HS-27A (cell line): Measurements from ENCODE around the gene CTR9.

Experiments
- DNase-seq: peaks from one replicate; pipeline ENCODE4 v3.0.0-alpha.2; 2012; ENCODE audit warnings: low read depth, missing footprints

Gene CTR9

DNA sequence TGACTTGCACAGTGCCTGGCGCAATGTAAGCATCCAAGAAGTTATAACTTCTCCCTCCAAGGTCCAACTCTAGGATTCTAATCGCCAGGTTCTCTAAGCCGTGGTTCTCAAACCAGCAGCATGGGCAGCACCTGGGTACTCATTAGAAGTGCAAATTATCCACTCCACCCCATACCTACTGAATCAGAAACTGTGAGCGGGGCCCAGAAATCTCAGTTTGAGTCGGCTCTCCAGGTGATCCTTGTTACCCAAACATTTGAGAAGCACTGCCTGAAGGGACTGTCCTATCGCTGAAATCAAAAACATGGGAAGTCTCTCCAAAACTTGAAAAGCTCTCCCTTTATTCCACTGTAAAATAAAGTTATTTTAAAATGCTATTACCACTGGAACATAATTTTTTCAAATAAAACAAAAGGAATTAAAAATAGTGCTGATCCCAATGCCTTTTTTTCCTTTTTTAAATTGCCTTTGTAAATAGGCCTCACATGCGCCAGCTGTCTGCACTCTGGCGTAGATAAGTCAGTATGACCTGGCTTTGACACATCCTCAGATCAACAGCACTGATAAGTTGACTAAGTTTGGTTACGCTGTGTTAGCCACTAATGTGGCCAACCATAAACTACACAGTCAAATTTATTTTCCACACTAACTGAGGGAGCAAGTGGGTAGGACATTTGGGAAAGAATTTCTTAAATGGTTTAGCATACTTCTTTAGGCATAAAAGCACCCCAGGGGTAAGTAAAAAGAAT lies 8.4 kb upstream of the CTR9 start:
- DNase-seq = no peak

DNA sequence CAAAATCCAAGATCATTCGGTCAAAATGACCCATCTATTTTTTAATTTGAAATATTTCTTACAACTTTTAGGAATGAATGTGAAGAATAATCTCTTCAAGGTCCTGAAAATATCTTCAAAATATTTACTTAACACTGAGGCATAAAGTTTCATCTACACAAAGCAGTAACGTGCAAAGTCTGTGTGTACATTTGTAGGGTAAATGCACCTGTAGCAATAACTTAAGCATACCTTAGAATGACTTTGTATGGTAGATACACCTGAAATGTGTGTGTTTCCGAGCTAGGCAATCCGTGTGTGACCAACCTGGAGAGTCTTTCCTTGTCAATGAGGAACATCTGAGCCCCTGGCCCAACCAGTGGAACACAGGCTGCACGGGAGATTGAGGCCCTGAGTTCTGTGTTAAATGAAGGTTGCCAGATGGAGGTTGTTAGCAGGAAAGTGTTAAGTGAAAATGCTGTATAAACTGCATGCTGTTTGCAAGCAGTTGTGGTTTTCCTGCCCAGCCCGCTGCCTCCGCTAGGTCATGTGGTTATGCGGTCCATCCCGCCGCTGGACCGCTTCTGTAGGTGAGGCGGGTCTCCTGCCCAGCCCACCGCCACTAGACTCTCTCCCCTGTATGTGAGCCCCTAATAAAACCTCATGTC lies 7.6 kb upstream of the CTR9 start:
- no peak for DNase-seq

DNA sequence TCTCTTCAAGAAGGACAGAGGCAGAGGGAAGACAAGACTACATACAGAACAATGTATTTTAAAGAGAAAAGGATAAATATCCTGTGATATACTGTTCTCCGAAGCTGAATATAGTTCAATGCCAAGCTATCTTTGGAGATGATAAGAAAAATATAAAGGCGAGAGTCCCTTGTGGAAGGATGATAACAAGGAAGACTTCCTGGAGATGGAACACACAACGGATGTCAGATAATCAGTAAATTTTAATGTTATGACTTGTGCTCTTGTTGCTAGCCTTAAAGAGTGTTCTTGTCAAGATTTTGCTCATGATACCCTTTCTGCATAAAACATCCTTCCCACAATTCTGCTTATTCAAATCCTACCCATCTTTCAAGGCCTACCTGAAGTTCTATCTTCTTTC lies 6.8 kb upstream of the CTR9 start:
- no peak for DNase-seq

DNA sequence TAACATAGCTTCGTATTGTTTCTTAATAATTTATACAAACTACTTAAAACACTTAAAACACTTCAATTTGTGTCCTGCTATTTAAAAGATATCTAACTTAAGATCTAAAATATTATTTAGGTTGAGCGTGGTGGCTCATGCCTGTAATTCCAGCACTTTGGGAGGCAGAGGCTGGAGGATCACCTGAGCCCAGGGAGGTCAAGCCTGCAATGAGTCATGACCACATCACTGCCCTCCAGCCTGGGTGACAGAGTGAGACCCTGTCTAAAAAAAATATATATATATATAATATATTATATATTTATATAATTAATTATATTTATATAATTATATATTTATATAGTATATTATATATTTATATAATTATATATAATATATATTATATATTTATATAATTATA lies 4.2 kb upstream of the CTR9 start:
- DNase-seq = no peak

DNA sequence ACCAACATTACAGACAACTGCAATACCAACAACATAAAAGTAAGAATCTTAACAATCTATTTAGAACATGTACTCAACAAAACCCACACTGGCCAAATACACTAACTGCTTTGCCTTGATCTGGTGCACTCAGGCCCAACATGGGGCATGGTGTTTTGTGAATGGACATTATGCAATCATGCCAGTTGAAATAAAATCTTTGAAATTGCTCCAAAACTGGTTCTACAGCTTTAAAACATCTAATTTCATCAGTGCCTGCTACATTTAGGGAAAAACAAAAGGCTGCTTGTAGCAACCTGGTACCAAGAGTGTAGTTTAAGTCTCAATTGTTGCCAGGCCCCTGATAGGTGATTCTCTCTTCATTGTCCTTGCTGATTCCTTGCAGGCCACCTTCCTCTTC lies 3.3 kb upstream of the CTR9 start:
- no peak for DNase-seq

DNA sequence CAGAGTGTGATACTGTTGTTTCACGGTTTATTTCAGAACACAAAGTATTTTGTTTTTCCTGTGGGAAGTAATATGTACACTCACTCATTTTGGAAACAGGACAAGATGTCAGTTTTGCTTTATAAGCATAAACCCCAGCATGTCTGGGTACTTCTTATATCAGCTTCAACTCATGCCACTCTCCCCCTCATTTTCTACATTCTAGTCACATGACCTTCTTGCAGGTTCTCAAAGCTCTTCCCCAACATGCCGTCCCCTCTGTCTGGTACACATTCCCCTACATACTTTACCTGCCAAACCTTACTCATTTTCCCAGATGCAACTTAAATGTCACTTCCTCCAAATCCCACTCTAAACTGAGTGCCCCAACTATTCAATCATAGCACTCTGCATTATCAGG lies 1.6 kb upstream of the CTR9 start:
- DNase-seq = no peak

DNA sequence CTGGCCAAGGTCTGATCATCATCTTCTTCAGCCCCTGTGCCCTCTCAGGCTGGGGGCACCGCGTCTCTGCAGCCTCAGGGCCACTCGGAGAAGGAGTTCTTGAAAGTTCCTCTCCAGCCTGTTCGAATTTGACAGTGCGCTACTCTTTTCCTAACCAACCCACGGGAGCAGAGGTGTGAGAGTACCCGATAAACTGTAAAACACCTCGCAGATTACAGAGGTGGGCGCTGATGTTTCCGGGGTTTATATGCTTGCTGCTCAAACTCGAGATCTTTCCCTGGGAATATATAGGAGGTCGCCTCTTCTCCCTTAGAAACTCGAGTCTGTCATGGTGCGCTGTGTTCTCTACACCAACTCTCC lies 515 bp downstream of the CTR9 start:
- DNase-seq = no peak

DNA sequence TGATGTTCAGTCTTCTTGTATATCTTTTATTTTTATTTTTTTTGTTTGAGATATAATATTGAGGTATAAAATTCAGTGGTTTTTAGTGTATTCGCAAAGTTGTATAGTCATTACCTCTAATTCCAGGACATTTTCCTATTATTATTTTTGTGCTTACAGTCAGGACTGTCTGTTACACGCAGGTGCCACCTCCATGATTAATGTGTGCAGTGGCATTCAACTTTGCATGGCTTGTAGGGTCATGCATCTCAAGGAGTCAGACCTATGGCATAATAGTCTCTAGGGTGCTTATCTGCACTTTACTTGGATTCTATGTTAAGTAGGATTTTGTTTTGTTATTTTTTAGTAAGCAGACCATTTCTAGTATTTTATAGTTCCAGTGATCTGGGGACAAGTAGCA lies 1.0 kb downstream of the CTR9 start:
- no peak for DNase-seq

DNA sequence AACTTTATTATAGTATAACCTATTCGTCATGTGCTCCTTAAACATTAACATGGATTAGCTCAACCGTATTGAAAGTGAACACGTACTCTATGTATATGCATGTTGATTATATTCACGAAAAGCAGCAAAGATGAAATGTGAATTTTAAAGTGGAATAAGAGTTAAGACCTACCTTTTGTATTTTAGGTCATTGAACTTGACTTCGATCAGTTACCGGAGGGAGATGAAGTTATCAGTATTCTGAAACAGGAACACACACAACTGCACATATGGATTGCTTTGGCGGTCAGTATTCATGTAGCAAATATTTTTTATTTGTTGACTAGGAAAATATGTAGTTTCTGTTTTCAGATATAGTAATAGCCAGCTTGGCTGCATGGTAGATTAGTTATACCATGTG lies 1.4 kb downstream of the CTR9 start:
- no peak for DNase-seq

DNA sequence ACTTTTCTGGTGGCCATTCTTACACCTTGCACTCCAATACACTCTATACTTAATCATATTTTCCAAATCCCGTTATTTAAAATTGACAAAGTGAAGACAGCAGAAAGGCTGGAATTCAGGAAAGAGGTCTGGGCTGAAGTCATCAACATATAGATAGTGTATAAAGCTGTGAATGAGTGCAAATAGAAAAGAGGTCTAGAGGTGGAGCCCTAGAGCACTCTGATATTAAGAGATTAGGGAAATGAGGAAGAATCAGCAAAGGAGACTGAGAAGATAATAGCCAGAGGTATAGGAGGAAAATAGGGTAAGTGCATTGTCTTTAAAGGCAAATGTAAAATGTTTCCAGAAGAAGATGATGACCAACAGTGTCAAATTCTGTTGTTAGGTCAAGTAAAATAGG lies 7.9 kb downstream of the CTR9 start:
- DNase-seq = no peak

DNA sequence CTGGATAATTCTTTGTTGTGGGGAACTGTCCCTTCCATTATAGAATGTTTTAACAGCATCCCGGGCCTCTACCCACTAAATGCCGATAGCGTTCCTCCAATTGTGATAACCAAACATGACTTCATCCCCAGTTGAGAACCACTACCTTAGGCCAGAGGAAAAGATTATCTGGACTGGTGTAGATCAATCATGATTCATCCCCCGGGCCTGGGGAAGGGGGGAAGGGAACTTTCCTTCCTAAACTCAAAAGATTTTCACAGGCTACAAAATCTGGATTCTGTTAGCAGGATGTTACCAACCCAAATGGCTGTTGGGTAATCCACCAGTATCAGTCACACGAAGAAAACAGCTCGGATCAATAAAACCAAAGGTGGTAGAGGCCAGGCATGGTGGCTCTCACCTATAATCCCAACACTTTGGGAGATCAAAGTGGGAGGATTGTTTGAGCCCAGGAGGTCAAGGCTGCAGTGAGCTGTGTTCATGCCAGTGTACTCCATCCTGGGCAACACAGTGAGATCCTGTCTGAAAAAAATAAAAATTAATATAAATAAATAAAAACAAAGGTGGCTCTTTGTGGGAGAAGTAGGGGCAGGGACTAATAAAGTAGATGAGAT lies 10.1 kb downstream of the CTR9 start:
- DNase-seq = no peak

DNA sequence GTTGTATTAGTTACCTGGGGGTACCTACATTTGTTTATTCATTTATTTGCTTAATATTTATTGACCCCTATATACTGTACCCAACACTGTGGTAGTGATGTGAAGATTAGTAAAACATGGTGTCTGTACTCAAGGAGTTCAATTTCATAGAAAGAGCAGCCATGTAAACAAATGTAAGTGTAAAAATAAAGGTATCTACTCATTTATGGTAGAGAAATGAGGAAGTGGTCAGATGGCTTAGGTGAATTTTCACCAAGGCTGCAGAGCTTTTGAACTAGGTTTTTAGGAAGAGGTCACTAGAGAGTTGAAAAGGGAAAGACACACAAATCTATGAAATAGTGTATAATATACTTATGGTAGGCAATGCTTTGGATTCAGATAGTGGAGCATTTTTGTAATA lies 11.1 kb downstream of the CTR9 start:
- no peak for DNase-seq

DNA sequence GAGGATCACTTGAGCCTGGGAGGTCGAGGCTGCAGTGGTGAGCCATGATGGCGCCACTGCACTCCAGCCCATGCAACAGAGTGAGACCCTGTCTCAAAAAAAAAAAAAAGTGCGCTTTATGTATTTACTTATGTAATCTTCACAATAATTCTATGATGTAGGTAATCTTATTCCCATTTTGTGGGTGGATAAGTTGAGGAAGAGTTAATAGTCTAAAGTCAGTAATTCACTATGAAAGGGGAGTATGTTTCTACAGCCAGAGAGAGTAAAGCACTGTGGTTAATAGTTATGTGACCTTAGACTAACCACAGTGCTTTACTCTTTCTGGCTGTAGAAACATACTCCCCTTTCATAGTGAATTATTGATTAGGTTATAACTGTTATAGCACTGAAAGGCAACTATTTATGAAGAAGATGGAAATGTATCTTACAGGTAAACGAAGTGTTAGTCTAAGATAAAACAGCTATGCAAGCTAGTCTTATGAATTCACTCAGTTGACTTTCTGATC lies 11.9 kb downstream of the CTR9 start:
- no peak for DNase-seq

DNA sequence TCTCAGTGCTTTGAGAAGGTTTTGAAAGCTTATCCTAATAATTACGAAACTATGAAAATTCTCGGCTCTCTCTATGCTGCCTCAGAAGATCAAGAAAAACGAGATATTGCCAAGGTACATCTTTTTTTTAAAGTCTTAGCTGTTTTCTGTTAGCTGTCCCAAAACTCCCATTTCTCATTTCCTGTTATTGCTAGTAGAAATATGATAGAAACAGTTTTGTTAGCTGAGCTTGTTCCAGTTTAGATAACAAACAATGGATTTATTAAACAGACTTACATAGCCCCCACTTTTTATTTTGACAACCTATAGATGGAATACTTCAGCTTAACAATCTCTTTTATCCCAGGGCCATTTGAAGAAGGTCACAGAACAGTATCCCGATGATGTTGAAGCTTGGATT lies 12.7 kb downstream of the CTR9 start:
- DNase-seq = no peak

DNA sequence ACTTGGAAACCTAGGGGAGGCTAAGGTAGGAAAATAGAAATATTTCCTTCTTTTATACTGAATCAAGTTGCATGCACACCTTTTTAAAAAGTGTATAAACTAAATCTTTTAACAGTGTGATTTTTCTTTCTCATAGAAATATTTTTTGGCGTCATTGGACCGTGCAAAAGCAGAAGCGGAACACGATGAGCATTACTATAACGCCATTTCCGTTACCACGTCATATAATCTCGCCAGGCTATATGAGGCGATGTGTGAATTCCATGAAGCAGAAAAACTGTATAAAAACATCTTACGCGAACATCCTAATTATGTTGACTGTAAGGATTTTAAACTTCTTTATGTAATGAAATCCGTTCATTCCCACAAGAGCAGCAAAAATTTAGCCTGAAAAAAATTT lies 13.4 kb downstream of the CTR9 start:
- no peak for DNase-seq

DNA sequence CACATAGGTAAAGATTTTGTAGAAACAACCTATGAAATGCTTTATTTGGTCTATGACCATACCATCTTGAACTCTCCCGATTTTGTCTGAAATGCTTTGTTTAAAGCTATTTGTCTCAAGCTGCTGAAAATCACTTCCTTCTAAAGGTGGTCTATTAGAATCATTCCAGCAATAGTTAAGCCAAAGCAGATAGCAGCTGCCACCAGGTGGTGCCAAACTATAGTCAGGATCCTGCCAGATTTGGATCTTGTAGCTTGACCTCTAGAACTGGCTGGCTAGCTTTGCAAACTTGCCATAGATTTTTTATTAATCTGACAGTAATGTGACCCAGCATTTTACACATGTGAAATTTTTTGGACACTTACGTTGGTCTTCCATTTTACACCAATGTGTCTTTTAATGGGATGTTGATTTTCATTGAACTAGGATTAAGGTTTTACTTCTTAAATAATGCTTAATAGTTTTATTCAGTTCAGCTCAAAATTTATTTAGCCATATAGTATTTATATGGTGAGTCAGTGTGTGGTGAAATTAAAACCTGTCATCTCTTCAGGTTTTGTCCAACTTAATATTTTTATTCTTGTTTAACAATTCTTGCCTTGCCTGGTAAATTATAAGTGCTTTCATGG lies 19.7 kb downstream of the CTR9 start:
- DNase-seq = no peak

DNA sequence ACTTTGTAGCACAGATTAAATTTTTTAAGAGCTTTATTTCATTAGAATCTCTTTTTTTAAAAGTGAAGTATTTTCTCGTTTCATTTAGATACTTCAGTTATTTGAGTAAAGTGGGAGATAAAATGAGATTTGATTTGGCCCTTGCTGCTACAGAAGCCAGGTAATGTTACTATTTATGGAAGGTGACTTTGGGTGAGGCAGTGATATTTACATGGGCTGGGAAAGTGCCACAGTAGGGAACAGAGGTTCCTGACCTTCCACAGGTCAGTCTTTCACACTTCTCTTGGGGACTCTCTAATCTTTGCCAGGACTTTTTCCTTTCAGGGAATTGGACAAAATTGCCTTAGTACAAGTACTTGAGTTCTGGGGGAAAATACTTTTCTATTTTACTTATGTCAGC lies 20.4 kb downstream of the CTR9 start:
- no peak for DNase-seq

DNA sequence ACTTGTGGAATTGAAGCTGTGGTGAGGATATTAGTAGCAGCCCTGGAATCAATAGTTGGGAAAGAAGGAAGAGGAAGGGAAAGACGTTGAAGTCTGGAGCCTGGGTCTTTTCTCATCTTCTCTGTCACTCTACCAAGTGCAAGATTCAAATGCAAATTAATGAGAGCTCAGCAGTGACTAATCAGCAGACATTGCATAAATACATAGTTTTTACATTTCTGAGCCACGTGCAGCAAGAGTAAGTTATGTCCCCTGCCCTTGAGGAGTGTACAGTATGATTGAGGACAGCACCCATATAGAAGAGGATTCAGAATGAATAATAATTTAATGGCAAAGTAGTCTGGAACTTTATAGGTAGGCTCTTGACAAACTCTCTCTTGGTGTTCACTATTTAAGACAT lies 23.8 kb downstream of the CTR9 start:
- no peak for DNase-seq

DNA sequence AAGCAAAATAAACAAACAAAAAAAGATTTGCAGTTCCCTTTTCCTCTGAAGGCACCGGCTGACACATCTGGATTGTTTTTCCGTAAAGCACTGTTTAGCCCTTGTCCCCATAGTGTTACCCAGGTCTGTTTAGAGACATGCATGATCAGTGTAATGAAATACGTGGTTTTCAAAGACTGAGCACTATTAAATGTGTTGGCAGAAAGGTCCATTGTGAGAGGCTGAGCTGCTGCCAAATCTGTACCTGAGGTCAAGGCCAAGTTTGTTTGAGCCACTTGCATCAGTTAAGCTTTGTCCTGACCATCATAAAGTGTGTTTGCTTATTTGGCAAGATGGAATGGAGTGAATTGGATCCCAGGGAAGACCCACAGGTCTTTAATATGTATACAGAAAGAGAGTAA lies 26.3 kb downstream of the CTR9 start:
- DNase-seq = no peak

DNA sequence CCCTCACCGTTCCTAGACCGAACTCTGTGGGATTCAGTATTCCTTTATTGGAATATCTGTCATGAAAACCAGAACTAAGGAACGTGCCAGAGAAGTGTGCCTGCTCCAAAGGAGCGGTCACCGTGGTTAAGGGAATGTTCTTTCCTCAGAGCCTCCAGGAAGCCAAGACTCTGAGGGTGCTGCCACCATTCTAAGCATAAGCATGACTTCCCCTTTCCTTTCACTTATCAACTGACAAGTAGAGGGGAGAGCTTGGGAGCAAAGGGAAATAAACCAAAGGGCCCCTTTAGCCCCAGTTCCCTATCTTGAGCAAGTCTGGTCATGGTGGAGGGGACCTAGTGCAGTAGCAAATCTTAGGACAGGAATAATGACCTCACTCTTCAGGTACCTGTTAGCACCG lies 26.8 kb downstream of the CTR9 start:
- DNase-seq = no peak

DNA sequence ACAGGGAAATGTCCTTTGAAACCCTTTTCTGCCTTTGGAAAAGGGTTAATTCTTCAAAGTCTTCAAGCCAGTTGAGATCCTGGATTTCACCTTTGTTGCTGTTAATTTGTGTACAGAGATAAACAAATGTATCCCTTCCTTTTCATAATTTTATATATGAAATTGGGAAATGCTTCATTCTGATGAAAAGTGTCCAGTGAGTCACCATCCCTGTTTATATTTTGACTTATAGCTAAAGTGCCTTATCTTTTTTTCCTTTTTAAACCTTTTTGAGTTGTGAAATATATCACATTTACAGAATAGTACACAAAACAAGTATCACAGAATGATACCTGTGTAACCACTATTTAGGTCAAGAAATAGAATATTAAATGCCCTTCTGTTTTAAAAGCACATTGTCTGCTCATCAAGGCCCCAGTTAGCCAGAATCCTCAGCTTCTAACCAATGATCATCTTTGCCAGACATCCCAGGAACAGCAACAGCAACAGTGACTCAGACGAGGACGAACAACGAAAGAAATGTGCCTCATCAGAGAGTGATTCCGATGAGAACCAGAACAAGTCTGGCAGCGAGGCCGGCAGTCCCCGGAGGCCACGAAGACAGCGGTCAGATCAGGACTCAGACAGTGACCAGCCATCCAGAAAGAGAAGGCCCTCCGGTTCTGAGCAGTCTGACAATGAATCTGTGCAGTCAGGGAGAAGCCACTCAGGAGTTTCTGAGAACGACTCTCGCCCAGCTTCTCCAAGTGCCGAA lies 27.3 kb downstream of the CTR9 start:
- no peak for DNase-seq

DNA sequence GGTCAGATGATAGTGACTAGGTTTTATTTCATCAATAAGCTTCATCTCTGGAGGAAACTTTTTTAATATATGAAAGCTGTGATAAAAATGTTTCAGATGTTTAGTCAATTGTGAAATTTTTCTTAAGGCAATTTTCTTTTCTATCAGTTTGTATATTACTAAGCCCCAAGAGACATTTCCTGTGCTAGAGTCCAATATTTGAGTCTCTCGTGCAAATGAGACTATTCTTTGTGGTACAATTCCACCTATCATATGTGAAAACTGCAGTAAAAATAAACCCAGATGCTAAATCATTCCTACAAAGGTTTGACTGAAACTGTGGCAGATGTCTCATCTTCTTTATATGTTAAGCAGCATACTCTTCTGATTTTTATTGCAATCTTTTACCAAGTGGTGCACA lies 28.0 kb downstream of the CTR9 start:
- no peak for DNase-seq
